Measurements from ENCODE around the gene NKX3-2. TPM values are rescaled to one million over a fixed set of nuclear protein-coding genes. Genes with fewer than 3 reads are reported as not detected.

Gene NKX3-2
- total RNA-seq (2021; ENCODE audit: unreplicated experiment) (1.2 TPM), Bru-seq, nascent RNA (percentile 28 among the genes with signal in this experiment), BruChase-seq, experiment 1, labeled RNA remaining after a 2-hour chase (percentile 38 among the genes with signal in this experiment), BruChase-seq, experiment 2, labeled RNA remaining after a 6-hour chase (percentile 33 among the genes with signal in this experiment)
- polyA plus RNA-seq (2012; ENCODE audit: insufficient read length): 0.70 TPM
- long read RNA-seq, partial matches to known transcripts: 0 of 5 reads
- long read RNA-seq, other reads (novel, unspliced or antisense): 2 of 5 reads

GRCh38 chr4:13543839-13544605 is at the start of gene NKX3-2:
Gene NKX3-2 (minus strand): TSS chr4:13544508. CDS start chr4:13544414, 94 bp downstream.
- TF ChIP-seq REST (IDR thresholded peaks at IDR 0.05; ENCODE audit: insufficient read depth in 1 of 2, low read depth in 2 of 2, low read length in 1 of 2): no peak
- TF ChIP-seq TCF7L2 (IDR thresholded peaks at IDR 0.05; ENCODE audit: low read depth, low read length): no peak
- no peak for TF ChIP-seq POLR2AphosphoS5 (IDR thresholded peaks at IDR 0.05; ENCODE audit: low read depth, low read length)
- TF ChIP-seq CTCF (IDR thresholded peaks at IDR 0.05): no peak
- TF ChIP-seq SIN3A (IDR thresholded peaks at IDR 0.05; ENCODE audit: borderline replicate concordance, insufficient read depth, low read depth, low read length): no peak
- ChIA-PET CTCF (no interaction called here), POLR2A (no interaction called here)
- intact Hi-C loops (cut with micrococcal nuclease; ENCODE audit: unreplicated experiment) (loop anchor here (10.0 kb wide), 1 partner anchor 159 kb away; no protein-coding TSS in a partner anchor), in situ Hi-C loops (cut with HindIII; ENCODE audit: low pct_unique_long_range_greater_than_20kb, low sequenced_read_pairs) (no loop called here)
- DNase-seq (ENCODE audit: low read depth, low spot score) (no peak), ATAC-seq (peak; percentile 58)
- peak within 1 kb of the TSS; percentile 72; the same call in 1 of the 2 replicates for H3K27ac ChIP-seq (ENCODE audit: low read length)
- 0 out of 2 replicates have a peak, but pooled peaks cover 2% of the 10 kb centered on the region for H3K27me3 ChIP-seq (ENCODE audit: control insufficient read depth, insufficient read depth, low read length)
- H3K9me3 ChIP-seq (ENCODE audit: control insufficient read depth, insufficient read depth, low read depth, low read length): no peaks in the 10 kb centered on the region
- H3K36me3 ChIP-seq (ENCODE audit: control insufficient read depth, insufficient read depth, low read length): no peaks in the 10 kb centered on the region
- peak within 1 kb of the TSS; percentile 60 to 61 for H3K4me3 ChIP-seq (ENCODE audit: low read depth in 2 of 2, low read length in 2 of 2)
- BruUV-seq (replicated peaks): no TSS peak
- H3K4me1 ChIP-seq (ENCODE audit: control insufficient read depth, insufficient read depth, low read length): no peaks in the 10 kb centered on the region

GRCh38 chr4:13592220-13592619 is 47.9 kb upstream of the NKX3-2 start:
- intact Hi-C loops (cut with micrococcal nuclease; ENCODE audit: unreplicated experiment) (no loop called here), in situ Hi-C loops (cut with HindIII; ENCODE audit: low pct_unique_long_range_greater_than_20kb, low sequenced_read_pairs) (no loop called here)
- Histone ChIP-seq H3K9me3 (ENCODE audit: control insufficient read depth, insufficient read depth, low read depth, low read length) (no peaks in the 10 kb centered on the region), H3K27ac (ENCODE audit: low read length) (no peak overlapping the region), H3K27me3 (ENCODE audit: control insufficient read depth, insufficient read depth, low read length) (no peaks in the 10 kb centered on the region), H3K4me1 (ENCODE audit: control insufficient read depth, insufficient read depth, low read length) (no peaks in the 10 kb centered on the region), H3K36me3 (ENCODE audit: control insufficient read depth, insufficient read depth, low read length) (peaks cover 2% of the 10 kb centered on the region), H3K4me3 (ENCODE audit: low read depth in 2 of 2, low read length in 2 of 2) (no peak overlapping the region)
- no peak for ATAC-seq
- no peak for TF ChIP-seq TCF7L2 (IDR thresholded peaks at IDR 0.05; ENCODE audit: low read depth, low read length)
- TF ChIP-seq SIN3A (IDR thresholded peaks at IDR 0.05; ENCODE audit: borderline replicate concordance, insufficient read depth, low read depth, low read length): no peak
- TF ChIP-seq REST (IDR thresholded peaks at IDR 0.05; ENCODE audit: insufficient read depth in 1 of 2, low read depth in 2 of 2, low read length in 1 of 2): no peak
- TF ChIP-seq CTCF (IDR thresholded peaks at IDR 0.05): no peak
- no peak for TF ChIP-seq POLR2AphosphoS5 (IDR thresholded peaks at IDR 0.05; ENCODE audit: low read depth, low read length)
- no TSS peak for BruUV-seq (replicated peaks)
- no peak for DNase-seq (ENCODE audit: low read depth, low spot score)
- ChIA-PET CTCF (no interaction called here), POLR2A (no interaction called here)
